Measurements from ENCODE around the gene OLFML1.

Gene OLFML1

GRCh38 chr11:7485186-7486097 is at the start of gene OLFML1:
TSS of gene OLFML1 (plus strand) at chr11:7485506. CDS start at chr11:7485876, 370 bp downstream.
- no peaks in the 10 kb centered on the region for H3K27me3 Mint-ChIP-seq (ENCODE audit: low read depth)
- H3K36me3 Mint-ChIP-seq (ENCODE audit: low read depth), result peaks cover 13% of the 10 kb centered on the region
- peak within 1 kb of the TSS in 1 of 3 experiments; percentile 85 for H3K27ac Mint-ChIP-seq
- peaks cover 36% of the 10 kb centered on the region for H3K4me1 Mint-ChIP-seq
- H3K9me3 Mint-ChIP-seq, result no peaks in the 10 kb centered on the region
- no peak for TF ChIP-seq CTCF (IDR thresholded peaks at IDR 0.05; ENCODE audit: unreplicated experiment in 3 of 3)
- peak within 1 kb of the TSS; percentile 89 to 94 (median 90) for H3K4me3 Mint-ChIP-seq

- TF ChIP-seq CTCF (IDR thresholded peaks at IDR 0.05; ENCODE audit: unreplicated experiment in 3 of 3), result no peak
- H3K9me3 Mint-ChIP-seq, result no peaks in the 10 kb centered on the region
Observed at GRCh38 chr11:7436146-7436545, 49.2 kb upstream of the OLFML1 start.

GRCh38 chr11:7436657-7437056 is 48.6 kb upstream of the OLFML1 start:
- H3K4me1 Mint-ChIP-seq, result peaks cover 14% of the 10 kb centered on the region
- no peaks in the 10 kb centered on the region for H3K27me3 Mint-ChIP-seq (ENCODE audit: low read depth)
- no peak for TF ChIP-seq CTCF (IDR thresholded peaks at IDR 0.05; ENCODE audit: unreplicated experiment in 3 of 3)
- H3K36me3 Mint-ChIP-seq (ENCODE audit: low read depth), result no peaks in the 10 kb centered on the region
- no peaks in the 10 kb centered on the region for H3K9me3 Mint-ChIP-seq
- no peak overlapping the region for H3K4me3 Mint-ChIP-seq
- no peak overlapping the region for H3K27ac Mint-ChIP-seq

More at GRCh38 chr11:7436146-7436545, 49.2 kb upstream of the OLFML1 start:
- Mint-ChIP-seq H3K36me3 (ENCODE audit: low read depth) (no peaks in the 10 kb centered on the region), H3K4me1 (peaks cover 14% of the 10 kb centered on the region), H3K27ac (no peak overlapping the region), H3K4me3 (no peak overlapping the region), H3K27me3 (ENCODE audit: low read depth) (no peaks in the 10 kb centered on the region)

GRCh38 chr11:7437696-7438095 is 47.6 kb upstream of the OLFML1 start:
- Mint-ChIP-seq H3K36me3 (ENCODE audit: low read depth) (no peaks in the 10 kb centered on the region), H3K27me3 (ENCODE audit: low read depth) (no peaks in the 10 kb centered on the region), H3K4me1 (peaks cover 14% of the 10 kb centered on the region), H3K4me3 (no peak overlapping the region), H3K9me3 (no peaks in the 10 kb centered on the region), H3K27ac (no peak overlapping the region)
- no peak for TF ChIP-seq CTCF (IDR thresholded peaks at IDR 0.05; ENCODE audit: unreplicated experiment in 3 of 3)

GRCh38 chr11:7439746-7440320 is 45.5 kb upstream of the OLFML1 start:
- no peak for TF ChIP-seq CTCF (IDR thresholded peaks at IDR 0.05; ENCODE audit: unreplicated experiment in 3 of 3)
- no peaks in the 10 kb centered on the region for H3K36me3 Mint-ChIP-seq (ENCODE audit: low read depth)
- no peaks in the 10 kb centered on the region for H3K9me3 Mint-ChIP-seq
- no peaks in the 10 kb centered on the region for H3K27me3 Mint-ChIP-seq (ENCODE audit: low read depth)
- no peak overlapping the region for H3K4me3 Mint-ChIP-seq
- H3K27ac Mint-ChIP-seq, result no peak overlapping the region
- peaks cover 25% of the 10 kb centered on the region for H3K4me1 Mint-ChIP-seq

All from nephron (organoid).